Hepatocyte (in vitro differentiated cells): ENCODE measurements around the gene AASDH. TPM values are rescaled to one million over a fixed set of nuclear protein-coding genes. Genes with fewer than 3 reads are reported as not detected.

ENCODE experiments used
- DNase-seq: peaks from one replicate; pipeline ENCODE4 v3.0.0-alpha.2; 2016; ENCODE audit warnings: low spot score
- H2AFZ ChIP-seq: fragments of 200-600 bp; sonication (generic); 2 replicates; pipeline ENCODE4 v1.6.0; 2016; ENCODE audit warnings: antibody characterized with exemption, mild to moderate bottlenecking
- H3K27ac ChIP-seq: fragments of 200-600 bp; sonication (generic); 2 replicates; pipeline ENCODE4 v1.5.1; 2016; ENCODE audit warnings: mild to moderate bottlenecking
- H3K27me3 ChIP-seq: fragments of 200-600 bp; sonication (generic); 2 replicates; pipeline ENCODE4 v1.6.1; 2016
- H3K36me3 ChIP-seq: fragments of 200-600 bp; sonication (generic); replicated peaks from 2 replicates; pipeline ENCODE4 v1.5.1; 2016; ENCODE audit warnings: low read depth; ENCODE audit not compliant: insufficient read depth
- H3K4me1 ChIP-seq: fragments of 200-600 bp; sonication (generic); 2 replicates; pipeline ENCODE4 v1.5.1; 2016; ENCODE audit warnings: mild to moderate bottlenecking, moderate library complexity; ENCODE audit not compliant: insufficient read depth
- H3K4me2 ChIP-seq: fragments of 200-600 bp; sonication (generic); 2 replicates; pipeline ENCODE4 v1.6.0; 2016
- H3K4me3 ChIP-seq: fragments of 200-600 bp; sonication (generic); 2 replicates; pipeline ENCODE4 v1.5.1; 2016; ENCODE audit warnings: mild to moderate bottlenecking
- H3K79me2 ChIP-seq: fragments of 200-600 bp; sonication (generic); 2 replicates; pipeline ENCODE4 v1.6.0; 2017; ENCODE audit warnings: mild to moderate bottlenecking
- H3K9me2 ChIP-seq: fragments of 200-600 bp; sonication (generic); replicated peaks from 2 replicates; pipeline ENCODE4 v1.6.0; 2017; ENCODE audit warnings: mild to moderate bottlenecking; ENCODE audit not compliant: insufficient read depth
- H3K9me3 ChIP-seq: fragments of 200-600 bp; sonication (generic); 2 replicates; pipeline ENCODE4 v1.5.1; 2016; ENCODE audit warnings: low read depth, mild to moderate bottlenecking
- H4K20me1 ChIP-seq: fragments of 200-600 bp; sonication (generic); 2 replicates; pipeline ENCODE4 v1.6.0; 2016; ENCODE audit warnings: mild to moderate bottlenecking; ENCODE audit not compliant: insufficient read depth, poor library complexity, severe bottlenecking
- CTCF ChIP-seq: fragments of 200-600 bp; sonication (generic); IDR thresholded peaks from 2 replicates; pipeline ENCODE4 v1.5.1; 2016; ENCODE audit warnings: antibody characterized with exemption, mild to moderate bottlenecking; ENCODE audit not compliant: poor library complexity
- EZH2 ChIP-seq: fragments of 200-600 bp; sonication (generic); IDR thresholded peaks from 2 replicates; pipeline ENCODE4 v1.6.1; 2016; ENCODE audit warnings: antibody characterized with exemption, mild to moderate bottlenecking, borderline replicate concordance
- EZH2phosphoT487 ChIP-seq: fragments of 200-600 bp; sonication (generic); IDR thresholded peaks from one replicate; pipeline ENCODE4 v1.6.1; 2018; ENCODE audit warnings: antibody characterized with exemption, mild to moderate bottlenecking, low read depth, moderate library complexity; ENCODE audit not compliant: unreplicated experiment, severe bottlenecking
- WGBS: methylation state at CpG from one replicate; pipeline ENCODE4 v1.1.6; 2016; ENCODE audit warnings: low lambda C conversion rate; ENCODE audit errors: missing lambda C conversion rate; 5-methylcytosine and 5-hydroxymethylcytosine counted together
- polyA plus RNA-seq: library from polyadenylated mRNA; unstranded; fragments of >200 nt; fragmentation: Nextera tagmentation; extraction: Ambion mirVana; gene quantifications from 2 replicates; pipeline ENCODE4 v1.2.1, GENCODE V29; 2016
- total RNA-seq: library from RNA; depleted of rRNA; stranded (reverse); fragments of >200 nt; gene quantifications from 2 replicates; pipeline ENCODE4 v1.2.3, GENCODE V29; 2014

AASDH gene
- total and polyA plus RNA-seq, 2 experiments from 2014 or later: 9.3 to 11.9 TPM

- H3K27ac ChIP-seq: peak overlapping the region; percentile 1
- DNase-seq: no peak
- H3K4me2 ChIP-seq: peak overlapping the region; percentile 31
- H3K4me1 ChIP-seq: no peaks in the 10 kb centered on the region
- 75% methylated on average over 8 of the region's 8 CpGs for WGBS
- H3K79me2 ChIP-seq: no peaks in the 10 kb centered on the region
- no peaks in the 10 kb centered on the region for H3K9me2 ChIP-seq
- H3K27me3 ChIP-seq: no peaks in the 10 kb centered on the region
- H3K36me3 ChIP-seq: no peaks in the 10 kb centered on the region
- no peak overlapping the region for H2AFZ ChIP-seq
- no peak overlapping the region for H3K4me3 ChIP-seq
- no peaks in the 10 kb centered on the region for H3K9me3 ChIP-seq
- no peaks in the 10 kb centered on the region for H4K20me1 ChIP-seq
- TF ChIP-seq EZH2phosphoT487: no peak
- no peak for TF ChIP-seq EZH2
- no peak for TF ChIP-seq CTCF
Observed at GRCh38 chr4:56301997-56302496, 85.2 kb downstream of the AASDH start.

GRCh38 chr4:56301181-56301996 lies 85.9 kb downstream of the AASDH start:
- Histone ChIP-seq H3K9me2 (no peaks in the 10 kb centered on the region), H2AFZ (no peak overlapping the region), H3K4me2 (peak overlapping the region; percentile 31), H3K27me3 (no peaks in the 10 kb centered on the region), H3K79me2 (no peaks in the 10 kb centered on the region), H3K27ac (peak overlapping the region; percentile 60), H3K36me3 (no peaks in the 10 kb centered on the region), H4K20me1 (no peaks in the 10 kb centered on the region), H3K9me3 (no peaks in the 10 kb centered on the region), H3K4me3 (no peak overlapping the region), H3K4me1 (no peaks in the 10 kb centered on the region)
- DNase-seq: peak; percentile 91
- no peak for TF ChIP-seq EZH2
- TF ChIP-seq EZH2phosphoT487: no peak
- peak; percentile 98 for TF ChIP-seq CTCF
- WGBS: 39% methylated on average over 10 of the region's 10 CpGs

GRCh38 chr4:56298236-56298635 lies 89.1 kb downstream of the AASDH start:
- Histone ChIP-seq H3K9me2 (no peaks in the 10 kb centered on the region), H4K20me1 (no peaks in the 10 kb centered on the region), H3K9me3 (no peaks in the 10 kb centered on the region), H3K79me2 (no peaks in the 10 kb centered on the region), H3K27ac (peak overlapping the region; percentile 54), H3K27me3 (no peaks in the 10 kb centered on the region), H3K4me3 (no peak overlapping the region), H3K4me1 (no peaks in the 10 kb centered on the region), H3K36me3 (no peaks in the 10 kb centered on the region), H2AFZ (no peak overlapping the region), H3K4me2 (no peak overlapping the region)
- no peak for TF ChIP-seq EZH2
- peak; percentile 26 for DNase-seq
- WGBS: 81% methylated on average over 3 of the region's 3 CpGs

- no peaks in the 10 kb centered on the region for H3K79me2 ChIP-seq
- H3K27me3 ChIP-seq: no peaks in the 10 kb centered on the region
- H3K27ac ChIP-seq: peak overlapping the region; percentile 25
- H3K4me1 ChIP-seq: no peaks in the 10 kb centered on the region
- TF ChIP-seq CTCF: no peak
- no peak for TF ChIP-seq EZH2
- no peak for TF ChIP-seq EZH2phosphoT487
- no peaks in the 10 kb centered on the region for H4K20me1 ChIP-seq
- H3K9me2 ChIP-seq: no peaks in the 10 kb centered on the region
- H3K9me3 ChIP-seq: no peaks in the 10 kb centered on the region
- no peak overlapping the region for H3K4me3 ChIP-seq
- H3K36me3 ChIP-seq: no peaks in the 10 kb centered on the region
- H3K4me2 ChIP-seq: no peak overlapping the region
- WGBS: 87% methylated on average over 2 of the region's 2 CpGs
- no peak overlapping the region for H2AFZ ChIP-seq
- DNase-seq: no peak
Observed at GRCh38 chr4:56297776-56298175, 89.5 kb downstream of the AASDH start.
